Adrenal gland (tissue), 12 donors: ENCODE data around the gene SBF2. TPM values are rescaled to one million over a fixed set of nuclear protein-coding genes. Genes with fewer than 3 reads are reported as not detected.

Experiments used
- DNase-seq, 7 donors: peaks; one replicate each; pipeline ENCODE4 v3.0.0-alpha.2; 2019 to 2020
- H3K27ac ChIP-seq, 5 donors: fragments of 200-600 bp; sonication (generic) in 4 of 5; 1 replicate in 3 of 5; 2 replicates in 2 of 5; pipeline versions ENCODE4 v1.5.1 to v1.8.0; 2016 to 2020; ENCODE audit warnings: mild to moderate bottlenecking in 1 of 5
- H3K27me3 ChIP-seq: fragments of 200-600 bp; 2 replicates; pipeline ENCODE4 v1.8.0; 2021
- H3K36me3 ChIP-seq, 2 donors: fragments of 200-600 bp; replicated peaks in 1 of 2; 1 replicate in 1 of 2; 2 replicates in 1 of 2; pipeline versions ENCODE4 v1.5.1 to v1.8.0; 2018 to 2022
- H3K4me1 ChIP-seq, 2 donors: fragments of 200-600 bp; replicated peaks in 1 of 2; 1 replicate in 1 of 2; 2 replicates in 1 of 2; pipeline versions ENCODE4 v1.5.1 to v1.8.0; 2018 to 2021
- H3K4me3 ChIP-seq, 4 donors: fragments of 200-600 bp; sonication (generic) in 3 of 4; one replicate each; pipeline ENCODE4 v1.5.1; 2016 to 2018
- H3K9me3 ChIP-seq, 3 donors: fragments of 200-600 bp; sonication (generic) in 1 of 3; replicated peaks in 1 of 3; 1 replicate in 2 of 3; 2 replicates in 1 of 3; pipeline versions ENCODE4 v1.5.1 to v1.8.0; 2016 to 2021
- CTCF ChIP-seq, 6 experiments: fragments of 450-650 bp in 4 of 6; fragments of 200-600 bp in 2 of 6; sonication (generic) in 1 of 6; IDR thresholded peaks; 1 replicate in 5 of 6; 2 replicates in 1 of 6; pipeline versions ENCODE4 v1.5.1 to v1.8.0; 2016 to 2021; ENCODE audit warnings: antibody characterized with exemption in 6 of 6, mild to moderate bottlenecking in 2 of 6, moderate library complexity in 1 of 6
- POLR2A ChIP-seq, 2 donors: fragments of 450-650 bp; IDR thresholded peaks; one replicate each; pipeline ENCODE4 v1.6.1; 2017; ENCODE audit warnings: antibody characterized with exemption in 2 of 2, mild to moderate bottlenecking in 2 of 2, moderate library complexity in 1 of 2
- WGBS, 4 donors: extraction: QIAGEN DNeasy Blood & Tissue Kit in 2 of 4; methylation state at CpG; one replicate each; pipeline versions ENCODE4 v1.1.5 to v1.1.7; 2013 to 2017; 5-methylcytosine and 5-hydroxymethylcytosine counted together
- intact Hi-C, 2 donors: fragments of 100-400 bp; cut with DNase I; formaldehyde crosslinking; loops; one replicate each; pipeline versions ENCODE4 v1.14.1 to v1.15.0; 2022 to 2023
- polyA plus RNA-seq, 3 donors: library from polyadenylated mRNA; stranded (reverse); fragments of 200-250 nt in 2 of 3; fragments of 350-450 nt in 1 of 3; fragmentation: Illumina TruSeq in 1 of 3; extraction: RNeasy Lipid Tissue Mini Kit (QIAGEN cat#74804) in 1 of 3; gene quantifications; one replicate each; pipeline ENCODE4 v1.2.3, GENCODE V29; 2013 to 2014
- total RNA-seq, 9 donors: library from RNA; depleted of rRNA in 4 of 9; stranded (reverse); fragments of >200 nt in 4 of 9; fragments of 120-200 nt in 1 of 9; fragmentation: NEBNext Ultra II Directional in 1 of 9; extraction: Animal tissue kit (Norgen Biotek cat#: 25700) in 1 of 9; gene quantifications; one replicate each; pipeline versions ENCODE4 v1.1.0 to v1.2.4, GENCODE V29; 2013 to 2023
- donor health status: healthy with polysubstance abuse.
- donor health status: Bipolar disorder and iron deficiency.
- donor health status: DM: yes; HTN: yes; CAD: no.
- donor health status: DM: no; HTN: no; CAD: no.
- donor health status: DM: no; HTN: no; CAD: no.
- donor health status: DM: yes; HTN: yes; CAD: no.

Gene SBF2
- total and polyA plus RNA-seq, 12 donors: 12.5 to 66.7 (median 38.0) TPM

GRCh38 chr11:10029386-10030121, 264.5 kb downstream of the SBF2 start:
- no peak for DNase-seq
- no peak for TF ChIP-seq CTCF (IDR thresholded peaks at IDR 0.05)
- no peak for TF ChIP-seq POLR2A (IDR thresholded peaks at IDR 0.05)
- Histone ChIP-seq H3K27ac (no peak overlapping the region), H3K9me3 (no peaks in the 10 kb centered on the region), H3K4me1 (peaks cover 0 to 8% of the 10 kb centered on the region in 2 donors), H3K4me3 (no peak overlapping the region), H3K27me3 (no peaks in the 10 kb centered on the region), H3K36me3 (no peaks in the 10 kb centered on the region)
- intact Hi-C loops: no loop called here
- 87 to 92% (median 89%) methylated on average over 3 of the region's 3 CpGs for WGBS, 4 donors

- WGBS, 4 donors: 95 to 100% (median 96%) methylated on average over 2 of the region's 2 CpGs
- DNase-seq: no peak
- intact Hi-C loops: no loop called here
- H3K27me3 ChIP-seq: no peaks in the 10 kb centered on the region
- no peaks in the 10 kb centered on the region for H3K9me3 ChIP-seq
- H3K36me3 ChIP-seq: no peaks in the 10 kb centered on the region
- no peak overlapping the region for H3K4me3 ChIP-seq
- peaks cover 0 to 6% of the 10 kb centered on the region in 2 donors for H3K4me1 ChIP-seq
- TF ChIP-seq CTCF (IDR thresholded peaks at IDR 0.05) (no peak), POLR2A (IDR thresholded peaks at IDR 0.05) (no peak)
- H3K27ac ChIP-seq: no peak overlapping the region
These were observed 267.5 kb downstream of the SBF2 start for GRCh38 chr11:10026514-10026913.

GRCh38 chr11:10023212-10023611, 270.8 kb downstream of the SBF2 start:
- intact Hi-C loops: no loop called here
- Histone ChIP-seq H3K36me3 (no peaks in the 10 kb centered on the region), H3K4me3 (no peak overlapping the region), H3K27me3 (no peaks in the 10 kb centered on the region), H3K4me1 (peaks cover 0 to 13% of the 10 kb centered on the region in 2 donors), H3K27ac (no peak overlapping the region), H3K9me3 (no peaks in the 10 kb centered on the region)
- TF ChIP-seq CTCF (IDR thresholded peaks at IDR 0.05): no peak
- no peak for TF ChIP-seq POLR2A (IDR thresholded peaks at IDR 0.05)
- no peak for DNase-seq
- WGBS, 4 donors: 96 to 97% (median 96%) methylated on average over 3 of the region's 3 CpGs

- WGBS, 4 donors: 81 to 91% (median 84%) methylated on average over 2 of the region's 2 CpGs
- no peak for DNase-seq
- H3K4me1 ChIP-seq: peaks cover 0 to 13% of the 10 kb centered on the region in 2 donors
- intact Hi-C loops: no loop called here
- H3K27ac ChIP-seq: no peak overlapping the region
- H3K4me3 ChIP-seq: no peak overlapping the region
- H3K36me3 ChIP-seq: no peaks in the 10 kb centered on the region
- no peak for TF ChIP-seq POLR2A (IDR thresholded peaks at IDR 0.05)
- no peak for TF ChIP-seq CTCF (IDR thresholded peaks at IDR 0.05)
- no peaks in the 10 kb centered on the region for H3K9me3 ChIP-seq
- no peaks in the 10 kb centered on the region for H3K27me3 ChIP-seq
These were observed 271.3 kb downstream of the SBF2 start for GRCh38 chr11:10022764-10023163.
